C4-2B (cell line): ENCODE measurements around the gene SPG7.

Experiments used
- ZFX ChIP-seq: fragments of 450-650 bp; IDR thresholded peaks from 2 replicates; pipeline ENCODE4 v1.6.1; 2017
- TF ChIP-seq, protein P1 (sequence below): fragments of 450-650 bp; conservative IDR thresholded peaks from 2 replicates; pipeline ENCODE4 v1.5.1; 2017; ENCODE audit warnings: mild to moderate bottlenecking

DNA sequence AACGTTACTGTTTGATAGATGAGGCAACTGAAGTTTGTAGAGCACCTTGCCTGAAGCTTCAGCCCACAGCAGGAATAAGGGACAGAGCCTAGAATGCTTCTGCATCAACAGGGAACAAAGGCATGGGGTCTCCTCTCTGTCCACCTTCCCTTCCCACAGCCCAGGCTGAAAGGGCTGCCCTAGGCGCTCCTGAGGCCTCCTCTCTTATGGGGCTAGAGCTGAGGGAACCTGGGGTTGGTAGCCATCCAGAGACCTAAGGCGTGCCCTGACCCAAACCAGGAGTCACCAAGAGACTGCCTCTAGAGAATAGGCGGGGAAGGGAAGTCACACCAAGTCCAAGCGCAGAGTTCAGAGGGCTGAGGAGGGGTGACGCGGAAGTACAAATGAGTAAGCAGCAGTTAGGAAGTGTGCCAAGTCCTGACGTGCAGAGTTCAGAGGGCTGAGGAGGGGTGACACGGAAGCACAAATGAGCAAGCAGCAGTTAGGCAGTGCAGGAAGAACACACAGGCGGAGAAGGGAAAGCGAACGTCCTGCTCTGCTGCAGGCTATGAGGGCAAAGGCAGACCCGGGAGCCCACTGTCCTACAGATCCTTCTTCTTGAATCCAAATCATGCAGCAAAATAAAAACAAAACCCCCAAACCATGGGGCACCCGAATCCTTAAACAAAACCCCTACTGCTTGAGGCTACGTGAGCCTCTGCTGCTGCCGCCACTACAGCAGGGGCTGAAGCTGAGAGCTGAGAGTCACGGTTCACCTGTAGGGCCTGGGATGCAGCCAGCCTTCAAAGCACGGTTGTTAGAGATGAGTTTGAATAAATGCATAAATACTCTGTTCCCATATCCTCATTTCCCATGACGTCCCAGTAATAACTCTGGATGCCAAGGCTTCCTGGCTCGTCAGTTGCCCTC is 2.7 kb upstream of the SPG7 start:
- TF ChIP-seq, protein P1, sequence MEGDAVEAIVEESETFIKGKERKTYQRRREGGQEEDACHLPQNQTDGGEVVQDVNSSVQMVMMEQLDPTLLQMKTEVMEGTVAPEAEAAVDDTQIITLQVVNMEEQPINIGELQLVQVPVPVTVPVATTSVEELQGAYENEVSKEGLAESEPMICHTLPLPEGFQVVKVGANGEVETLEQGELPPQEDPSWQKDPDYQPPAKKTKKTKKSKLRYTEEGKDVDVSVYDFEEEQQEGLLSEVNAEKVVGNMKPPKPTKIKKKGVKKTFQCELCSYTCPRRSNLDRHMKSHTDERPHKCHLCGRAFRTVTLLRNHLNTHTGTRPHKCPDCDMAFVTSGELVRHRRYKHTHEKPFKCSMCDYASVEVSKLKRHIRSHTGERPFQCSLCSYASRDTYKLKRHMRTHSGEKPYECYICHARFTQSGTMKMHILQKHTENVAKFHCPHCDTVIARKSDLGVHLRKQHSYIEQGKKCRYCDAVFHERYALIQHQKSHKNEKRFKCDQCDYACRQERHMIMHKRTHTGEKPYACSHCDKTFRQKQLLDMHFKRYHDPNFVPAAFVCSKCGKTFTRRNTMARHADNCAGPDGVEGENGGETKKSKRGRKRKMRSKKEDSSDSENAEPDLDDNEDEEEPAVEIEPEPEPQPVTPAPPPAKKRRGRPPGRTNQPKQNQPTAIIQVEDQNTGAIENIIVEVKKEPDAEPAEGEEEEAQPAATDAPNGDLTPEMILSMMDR: no peak
- no peak for TF ChIP-seq ZFX
